Body of pancreas (tissue), 4 donors: Measurements from ENCODE around the gene IL11RA. TPM values are rescaled to one million over a fixed set of nuclear protein-coding genes. Genes with fewer than 3 reads are reported as not detected.

ENCODE experiments used
- ATAC-seq: fragments of 150-250 bp; one replicate; pipeline ENCODE4 v1.9.1; 2016
- DNase-seq, 4 donors: peaks; one replicate each; pipeline ENCODE4 v3.0.0-alpha.2; 2019
- H3K27ac ChIP-seq, 4 donors: fragments of 200-600 bp; sonication (generic); 1 replicate in 3 of 4; 2 replicates in 1 of 4; pipeline versions ENCODE4 v1.5.1 to v1.6.1; 2016 to 2019; ENCODE audit warnings: mild to moderate bottlenecking in 1 of 4, mixed read lengths in 1 of 4, moderate library complexity in 1 of 4
- H3K27me3 ChIP-seq, 2 donors: fragments of 200-600 bp; sonication (generic); one replicate each; pipeline ENCODE4 v1.6.0; 2016; ENCODE audit warnings: mild to moderate bottlenecking in 1 of 2
- H3K36me3 ChIP-seq, 2 donors: fragments of 200-600 bp; sonication (generic); replicated peaks in 1 of 2; 2 replicates each; pipeline ENCODE4 v1.5.1; 2016; ENCODE audit warnings: low read depth in 2 of 2; ENCODE audit not compliant: insufficient read depth in 1 of 2
- H3K4me1 ChIP-seq: fragments of 200-600 bp; sonication (generic); one replicate; pipeline ENCODE4 v1.6.0; 2016
- H3K4me3 ChIP-seq, 2 donors: fragments of 200-600 bp; sonication (generic); 1 replicate in 1 of 2; 2 replicates in 1 of 2; pipeline ENCODE4 v1.5.1; 2016 to 2019
- H3K9me3 ChIP-seq, 3 donors: fragments of 200-600 bp; sonication (generic); 1 replicate in 2 of 3; 2 replicates in 1 of 3; pipeline ENCODE4 v1.5.1; 2016
- CTCF ChIP-seq, 7 experiments: fragments of 450-650 bp in 4 of 7; fragments of 200-600 bp in 3 of 7; sonication (generic) in 3 of 7; IDR thresholded peaks; one replicate each; pipeline ENCODE4 v1.5.1; 2016 to 2019; ENCODE audit warnings: antibody characterized with exemption in 7 of 7
- POLR2A ChIP-seq, 3 donors: fragments of 450-650 bp; IDR thresholded peaks; one replicate each; pipeline ENCODE4 v1.6.1; 2016; ENCODE audit warnings: antibody characterized with exemption in 3 of 3, mild to moderate bottlenecking in 2 of 3
- WGBS, 2 donors: methylation state at CpG; one replicate each; pipeline ENCODE4 v1.1.5; 2017; 5-methylcytosine and 5-hydroxymethylcytosine counted together
- intact Hi-C: fragments of 100-400 bp; cut with DNase I; formaldehyde crosslinking; loops from one replicate; pipeline ENCODE4 v1.15.1; 2023
- total RNA-seq, 2 donors: library from RNA; depleted of rRNA; stranded (reverse); fragments of >200 nt; gene quantifications; one replicate each; pipeline ENCODE4 v1.1.0, GENCODE V29; 2016

The IL11RA gene
- total RNA-seq, 2 donors from 2014 or later = 14.5 to 27.4 TPM

- no peak for ATAC-seq
- no peak for DNase-seq
- H3K4me1 ChIP-seq = peaks cover 28% of the 10 kb centered on the region
- WGBS, 2 donors = 84 to 96% methylated on average over 3 of the region's 3 CpGs
- H3K4me3 ChIP-seq = no peak overlapping the region
- intact Hi-C loops = no loop called here
- H3K9me3 ChIP-seq = no peaks in the 10 kb centered on the region
- no peak overlapping the region for H3K27ac ChIP-seq
- no peaks in the 10 kb centered on the region for H3K27me3 ChIP-seq
- TF ChIP-seq POLR2A (IDR thresholded peaks at IDR 0.05) (no peak), CTCF (IDR thresholded peaks at IDR 0.05) (no peak)
- no peaks in the 10 kb centered on the region for H3K36me3 ChIP-seq
Measured at GRCh38 chr9:34634551-34635248, 17.3 kb upstream of the IL11RA start.

GRCh38 chr9:34635556-34635955 is 16.4 kb upstream of the IL11RA start:
- no peaks in the 10 kb centered on the region for H3K27me3 ChIP-seq
- no peaks in the 10 kb centered on the region for H3K36me3 ChIP-seq
- TF ChIP-seq POLR2A (IDR thresholded peaks at IDR 0.05) = no peak
- TF ChIP-seq CTCF (IDR thresholded peaks at IDR 0.05) = no peak
- H3K4me1 ChIP-seq = peaks cover 28% of the 10 kb centered on the region
- DNase-seq = no peak
- ATAC-seq = no peak
- no peaks in the 10 kb centered on the region for H3K9me3 ChIP-seq
- WGBS, 2 donors = 92 to 95% methylated on average over 14 of the region's 14 CpGs
- H3K4me3 ChIP-seq = no peak overlapping the region
- H3K27ac ChIP-seq = no peak overlapping the region
- intact Hi-C loops = no loop called here

DNA sequence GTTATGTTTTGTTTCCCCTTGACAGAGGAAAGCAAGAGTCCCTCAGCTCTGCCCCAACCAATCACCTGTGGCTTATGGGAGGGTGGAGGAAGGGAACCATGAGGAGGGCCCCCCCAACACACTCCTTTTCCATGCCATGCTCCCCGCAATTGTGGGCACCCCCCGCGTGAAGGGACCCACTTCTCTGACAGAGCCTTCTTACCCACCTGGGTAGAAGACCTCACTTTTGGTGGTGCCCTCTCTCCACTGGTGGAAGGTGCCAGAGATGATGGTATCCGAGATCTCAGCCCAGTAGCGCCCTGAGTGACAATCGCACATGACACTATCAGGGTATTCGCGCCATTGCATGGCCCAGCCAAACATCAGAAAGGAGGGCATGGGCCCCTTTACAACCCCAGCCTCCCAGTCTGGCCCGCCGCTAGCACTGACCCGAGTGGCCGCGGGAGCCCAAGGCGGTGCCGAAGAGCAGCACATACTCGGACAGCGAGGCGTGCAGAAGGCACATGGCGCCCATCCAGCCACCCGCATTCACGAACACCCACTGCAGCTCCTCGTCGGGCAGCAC is 15.1 kb upstream of the IL11RA start:
- Histone ChIP-seq H3K27me3 (no peaks in the 10 kb centered on the region), H3K4me1 (peaks cover 28% of the 10 kb centered on the region), H3K9me3 (no peaks in the 10 kb centered on the region), H3K36me3 (no peaks in the 10 kb centered on the region), H3K4me3 (peak overlapping the region; percentile 32 to 48), H3K27ac (peak overlapping the region; percentile 71 to 84 (median 79))
- intact Hi-C loops = no loop called here
- DNase-seq (peak in 2 of 4 donors; percentile 52 to 57), ATAC-seq (no peak)
- TF ChIP-seq POLR2A (IDR thresholded peaks at IDR 0.05) (no peak), CTCF (IDR thresholded peaks at IDR 0.05) (no peak)
- WGBS, 2 donors = 9 to 13% methylated on average over 8 to 23 of the region's 23 CpGs

DNA sequence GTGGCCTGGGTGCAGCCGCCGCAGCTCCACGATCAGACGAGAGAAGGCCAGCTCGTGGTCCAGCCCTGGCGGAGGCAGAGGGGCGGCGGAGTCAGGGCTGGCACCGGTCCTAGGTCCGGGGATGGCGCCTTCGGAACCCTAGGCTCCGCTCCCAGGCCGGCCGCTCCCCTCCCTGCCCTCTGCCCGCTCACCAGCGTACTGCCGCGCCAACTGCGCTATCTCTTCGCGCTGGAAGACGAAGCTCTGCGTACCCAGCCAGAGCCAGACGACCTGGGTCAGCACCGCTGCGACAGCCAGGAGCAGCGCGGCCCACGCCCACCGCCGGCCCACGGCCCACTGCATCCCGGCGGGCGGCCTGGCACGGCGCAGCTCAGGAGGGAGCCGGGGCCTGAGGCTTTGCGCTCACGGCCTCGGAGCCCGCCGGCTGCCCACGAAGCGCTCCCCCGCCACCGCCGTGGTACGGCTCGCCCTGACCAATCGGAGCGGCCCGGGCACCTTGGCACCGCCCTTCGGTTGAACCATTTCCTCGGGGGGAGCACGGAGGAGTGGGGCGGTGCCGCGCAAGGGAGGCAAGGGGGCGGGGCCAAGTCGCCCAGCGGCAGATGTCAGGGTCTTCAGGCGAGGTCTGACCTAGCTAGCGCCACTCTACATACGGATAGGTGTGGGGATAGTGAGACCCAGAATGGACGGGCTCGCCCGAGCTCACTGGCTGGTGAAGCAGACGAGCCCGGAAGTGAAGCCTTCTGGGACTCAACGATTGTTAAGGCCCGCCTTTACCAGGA is 14.4 kb upstream of the IL11RA start, which contains the start of gene SIGMAR1:
Gene SIGMAR1 (minus strand): TSS at position 432 of the 782 bp plus-strand sequence. CDS start 90 bp downstream, at position 342.
- Histone ChIP-seq H3K4me1 (peaks cover 28% of the 10 kb centered on the region), H3K27me3 (no peaks in the 10 kb centered on the region), H3K4me3 (peak within 1 kb of the TSS; percentile 32 to 48), H3K9me3 (no peaks in the 10 kb centered on the region), H3K27ac (peak within 1 kb of the TSS; percentile 71 to 84 (median 79)), H3K36me3 (no peaks in the 10 kb centered on the region)
- intact Hi-C loops = no loop called here
- ATAC-seq (peak; percentile 97), DNase-seq (peak; percentile 93 to 95 (median 94))
- peak in 1 of 7 experiments; percentile 28 for TF ChIP-seq CTCF (IDR thresholded peaks at IDR 0.05)
- TF ChIP-seq POLR2A (IDR thresholded peaks at IDR 0.05) = peak; percentile 75 to 79 (median 75)
- WGBS, 2 donors = 0 to 1% methylated on average over 4 to 46 of the region's 74 CpGs
